Ectodermal cell (in vitro differentiated cells): ENCODE results near the gene MICAL2.

Experiments
- H3K27ac ChIP-seq: 2 replicates; pipeline ENCODE4 v1.7.0; 2013; ENCODE audit warnings: mild to moderate bottlenecking, low read depth, low read length; ENCODE audit not compliant: insufficient read depth, poor library complexity, severe bottlenecking
- H3K27me3 ChIP-seq: 2 replicates; pipeline ENCODE4 v1.7.0; 2013; ENCODE audit warnings: mild to moderate bottlenecking, low read length; ENCODE audit not compliant: insufficient read depth, control insufficient read depth, poor library complexity, severe bottlenecking
- H3K36me3 ChIP-seq: one replicate; pipeline ENCODE4 v1.7.0; 2013; ENCODE audit warnings: low read length; ENCODE audit not compliant: control insufficient read depth, insufficient read depth
- H3K4me1 ChIP-seq: one replicate; pipeline ENCODE4 v1.7.0; 2013; ENCODE audit warnings: low read length; ENCODE audit not compliant: control insufficient read depth, insufficient read depth
- H3K4me3 ChIP-seq: 2 replicates; pipeline ENCODE4 v1.7.0; 2013; ENCODE audit warnings: low read depth, low read length, control low read depth; ENCODE audit not compliant: insufficient read depth
- H3K9me3 ChIP-seq: 2 replicates; pipeline ENCODE4 v1.7.0; 2013; ENCODE audit warnings: mild to moderate bottlenecking, low read length, moderate library complexity; ENCODE audit not compliant: control insufficient read depth
- WGBS, 2 experiments: methylation state at CpG; one replicate each; pipeline ENCODE4 v1.1.7; 2013; ENCODE audit warnings: missing lambda C conversion rate in 2 of 2; 5-methylcytosine and 5-hydroxymethylcytosine counted together

MICAL2 gene

GRCh38 chr11:12069066-12069676 is 41.2 kb upstream of the MICAL2 start:
- no peaks in the 10 kb centered on the region for H3K36me3 ChIP-seq
- no peaks in the 10 kb centered on the region for H3K27me3 ChIP-seq
- WGBS, 2 experiments, result 94 to 95% methylated on average over 12 of the region's 12 CpGs
- no peak overlapping the region for H3K27ac ChIP-seq
- H3K4me1 ChIP-seq, result peaks cover 25% of the 10 kb centered on the region
- no peak overlapping the region for H3K4me3 ChIP-seq
- H3K9me3 ChIP-seq, result no peaks in the 10 kb centered on the region

DNA sequence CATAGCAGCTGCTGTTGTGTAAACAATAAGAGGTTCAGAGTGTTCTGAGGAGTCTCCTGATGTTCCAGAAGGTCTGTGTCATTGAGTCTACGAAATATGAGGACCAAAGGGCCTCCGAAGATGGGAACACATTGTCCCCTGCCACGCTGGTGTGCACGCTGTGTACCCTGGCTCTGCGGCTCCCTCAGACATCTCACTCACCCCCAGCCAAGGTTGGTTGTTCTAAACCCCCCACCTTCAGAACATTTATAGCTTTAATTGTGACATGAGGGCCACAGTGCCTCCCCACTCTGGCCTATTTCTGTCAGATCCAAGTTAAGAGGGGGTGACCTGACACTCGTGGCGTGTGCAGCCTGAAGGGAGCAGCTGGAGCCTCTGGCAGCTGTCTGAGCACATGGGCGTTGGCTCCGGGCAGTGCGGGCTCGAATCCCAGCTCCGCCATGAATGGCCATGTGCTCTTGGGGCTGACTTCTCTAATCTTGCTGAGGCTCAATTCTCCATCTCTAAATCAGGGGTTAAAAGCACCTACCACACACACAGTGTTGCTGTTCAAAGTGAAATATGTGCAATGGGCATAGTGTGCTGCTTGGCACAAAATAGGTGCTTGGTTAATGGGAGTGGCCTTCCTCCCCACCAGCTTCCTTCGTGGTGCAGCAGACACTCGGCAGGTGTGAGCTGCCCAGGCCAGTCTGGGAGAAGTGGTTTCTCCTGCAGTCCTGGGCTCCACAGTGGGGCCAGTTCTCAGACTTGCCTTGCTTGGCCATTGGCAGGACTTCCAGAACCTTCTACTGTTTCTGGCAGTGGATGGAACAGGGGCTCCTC is 39.7 kb upstream of the MICAL2 start:
- no peak overlapping the region for H3K27ac ChIP-seq
- H3K9me3 ChIP-seq, result no peaks in the 10 kb centered on the region
- no peaks in the 10 kb centered on the region for H3K36me3 ChIP-seq
- no peak overlapping the region for H3K4me3 ChIP-seq
- WGBS, 2 experiments, result 96 to 97% methylated on average over 14 of the region's 14 CpGs
- H3K27me3 ChIP-seq, result no peaks in the 10 kb centered on the region
- peaks cover 25% of the 10 kb centered on the region for H3K4me1 ChIP-seq

- no peak overlapping the region for H3K4me3 ChIP-seq
- H3K27me3 ChIP-seq, result no peaks in the 10 kb centered on the region
- H3K27ac ChIP-seq, result no peak overlapping the region
- 95 to 98% methylated on average over 3 of the region's 3 CpGs for WGBS, 2 experiments
- H3K36me3 ChIP-seq, result no peaks in the 10 kb centered on the region
- H3K9me3 ChIP-seq, result no peaks in the 10 kb centered on the region
- H3K4me1 ChIP-seq, result peaks cover 20% of the 10 kb centered on the region
These were observed 38.8 kb upstream of the MICAL2 start for GRCh38 chr11:12071574-12071973.

DNA sequence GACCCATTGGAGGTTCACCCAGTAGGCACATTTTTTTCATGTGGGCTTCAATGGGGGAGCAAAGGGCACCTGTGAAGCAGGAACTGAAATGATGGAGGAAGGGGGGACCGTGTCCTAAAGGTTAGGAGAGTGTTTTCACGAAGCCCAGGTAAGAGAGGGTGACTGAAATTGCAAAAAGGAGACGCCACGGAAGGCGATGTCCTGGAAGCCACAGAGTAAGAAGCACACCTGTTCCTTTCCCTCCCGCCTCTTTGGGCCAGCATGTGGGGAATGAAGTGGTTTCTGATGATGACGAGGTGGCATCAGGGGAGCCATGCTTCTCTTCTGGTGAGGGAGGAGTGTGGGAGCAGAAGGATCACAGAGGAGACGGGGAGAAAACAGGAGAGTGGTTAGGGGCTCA is 37.0 kb upstream of the MICAL2 start:
- 92 to 94% methylated on average over 7 to 8 of the region's 8 CpGs for WGBS, 2 experiments
- no peak overlapping the region for H3K27ac ChIP-seq
- no peaks in the 10 kb centered on the region for H3K27me3 ChIP-seq
- peaks cover 7% of the 10 kb centered on the region for H3K4me1 ChIP-seq
- no peaks in the 10 kb centered on the region for H3K36me3 ChIP-seq
- no peak overlapping the region for H3K4me3 ChIP-seq
- H3K9me3 ChIP-seq, result no peaks in the 10 kb centered on the region

DNA sequence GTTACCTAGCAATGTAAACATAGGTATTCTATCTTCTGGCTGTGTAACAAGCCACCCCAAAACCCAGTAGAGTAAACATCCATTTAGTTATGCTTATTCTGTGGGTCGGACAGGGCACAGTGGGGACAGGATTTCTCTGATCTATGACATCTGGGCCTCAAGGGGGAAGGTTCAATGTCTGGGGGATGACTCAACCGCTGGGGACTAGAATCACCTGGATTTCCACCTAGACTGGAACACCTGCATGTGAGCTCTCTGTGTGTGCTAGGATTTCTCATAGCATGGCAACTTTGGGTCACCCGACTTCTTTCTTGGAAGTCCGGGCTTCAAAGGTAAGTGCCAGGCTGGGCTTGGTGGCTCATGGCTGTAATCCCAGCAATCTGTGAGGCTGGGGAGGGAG is 36.5 kb upstream of the MICAL2 start:
- Histone ChIP-seq H3K9me3 (no peaks in the 10 kb centered on the region), H3K36me3 (no peaks in the 10 kb centered on the region), H3K4me1 (peaks cover 7% of the 10 kb centered on the region), H3K27ac (no peak overlapping the region), H3K4me3 (no peak overlapping the region), H3K27me3 (no peaks in the 10 kb centered on the region)
- 89 to 96% methylated on average over 4 of the region's 4 CpGs for WGBS, 2 experiments

DNA sequence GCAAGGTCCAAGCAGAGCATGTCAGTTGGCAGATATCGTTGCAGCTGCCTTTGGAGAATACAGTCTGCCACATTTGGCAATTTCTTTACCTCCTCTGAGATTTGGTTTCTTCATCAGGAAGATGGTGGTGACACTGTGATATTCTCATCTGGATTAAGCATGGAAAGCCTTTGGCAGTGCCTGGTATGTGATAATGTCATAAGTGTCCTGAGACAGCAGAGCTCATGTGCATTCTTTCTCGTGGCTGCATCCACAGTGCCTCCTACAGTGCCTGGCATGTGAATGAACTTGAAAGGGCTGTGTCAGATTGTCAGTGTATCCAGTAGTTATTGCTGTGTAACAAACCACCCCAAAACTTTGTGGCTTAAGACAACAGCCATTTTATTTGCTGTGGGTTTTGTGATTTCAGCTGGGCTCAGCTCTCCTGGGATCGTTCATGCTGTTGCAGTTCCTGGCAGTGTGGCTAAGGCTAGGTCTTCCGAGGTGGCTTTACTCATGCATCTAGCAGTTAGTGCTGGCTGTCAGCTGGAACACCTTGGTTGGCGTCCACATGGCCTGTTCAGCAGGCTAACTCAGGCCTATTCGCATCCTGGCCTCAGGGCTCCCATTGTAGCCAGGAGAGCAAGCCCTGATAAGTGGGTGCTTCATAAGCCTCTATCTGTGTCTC is 35.7 kb upstream of the MICAL2 start:
- H3K27ac ChIP-seq, result no peak overlapping the region
- peaks cover 7% of the 10 kb centered on the region for H3K4me1 ChIP-seq
- no peaks in the 10 kb centered on the region for H3K27me3 ChIP-seq
- no peak overlapping the region for H3K4me3 ChIP-seq
- no peaks in the 10 kb centered on the region for H3K9me3 ChIP-seq
- H3K36me3 ChIP-seq, result no peaks in the 10 kb centered on the region
- WGBS, 2 experiments, result 93 to 96% methylated on average over 6 of the region's 6 CpGs

DNA sequence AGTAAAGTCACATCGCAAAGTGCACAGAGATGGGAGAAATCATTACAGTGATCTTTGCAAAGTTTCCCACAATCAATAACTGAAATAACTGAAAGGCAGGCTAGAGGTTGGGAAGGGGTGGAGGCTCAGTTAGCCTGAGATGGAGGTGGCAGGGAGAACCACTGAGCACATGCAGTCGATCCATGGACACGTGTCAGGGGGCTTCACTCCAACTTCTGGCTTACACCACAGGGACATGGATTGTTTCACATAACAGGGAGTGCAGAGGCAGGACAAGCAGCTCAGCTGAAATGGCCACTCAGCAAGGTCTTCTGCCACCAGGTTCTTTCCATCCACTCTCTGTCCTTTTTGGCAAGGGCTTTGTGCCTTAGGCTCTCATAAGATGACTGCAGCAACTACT is 35.1 kb upstream of the MICAL2 start:
- Histone ChIP-seq H3K27me3 (no peaks in the 10 kb centered on the region), H3K9me3 (no peaks in the 10 kb centered on the region), H3K4me1 (peaks cover 7% of the 10 kb centered on the region), H3K4me3 (no peak overlapping the region), H3K27ac (no peak overlapping the region), H3K36me3 (no peaks in the 10 kb centered on the region)
- 96 to 98% methylated on average over 3 of the region's 3 CpGs for WGBS, 2 experiments

DNA sequence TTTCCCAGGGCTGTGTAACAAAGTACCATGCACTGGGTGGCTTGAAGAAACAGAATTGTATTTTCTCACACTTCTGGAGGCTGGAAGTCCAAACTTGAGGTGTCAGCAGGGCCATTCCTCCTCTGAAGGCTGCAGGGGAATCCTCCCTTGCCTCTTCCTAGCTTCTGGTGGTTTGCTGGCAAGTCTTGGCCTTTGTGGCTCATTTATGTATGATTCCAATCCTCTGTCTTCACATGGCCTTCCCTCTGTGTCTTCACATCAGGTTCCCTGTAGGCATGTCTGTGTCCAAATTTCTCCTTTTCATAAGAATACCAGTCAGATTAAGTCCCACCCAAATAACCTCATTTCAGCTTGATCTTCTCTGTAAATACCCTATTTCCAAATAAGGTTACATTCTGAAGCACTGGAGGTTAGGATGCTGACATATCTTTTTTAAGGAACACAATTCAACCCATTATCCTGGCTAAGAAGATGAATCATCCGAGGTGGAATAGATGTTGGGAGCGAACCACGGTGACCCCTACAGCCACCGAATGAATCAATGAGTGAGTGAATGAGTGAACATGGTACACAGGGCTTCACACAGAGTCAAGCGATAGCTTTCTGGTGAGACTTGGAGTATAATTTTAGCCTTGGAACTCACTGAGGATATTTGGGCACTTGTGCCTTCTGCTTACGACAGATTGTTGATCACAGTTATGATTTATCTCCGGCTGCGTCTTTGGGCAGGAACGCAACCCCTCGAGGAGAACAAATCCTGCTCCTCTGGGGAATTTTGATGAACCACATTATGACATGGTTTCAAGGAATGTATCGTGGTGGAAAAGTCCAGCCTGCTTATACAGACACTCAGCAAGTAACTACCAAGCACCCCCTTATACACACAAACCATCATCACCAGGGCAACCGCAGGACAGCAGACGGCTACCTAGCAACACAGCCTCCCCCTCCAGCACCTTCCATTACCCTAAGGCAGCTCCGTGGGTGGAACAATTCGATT is 34.3 kb upstream of the MICAL2 start:
- H3K4me3 ChIP-seq, result no peak overlapping the region
- no peaks in the 10 kb centered on the region for H3K36me3 ChIP-seq
- peaks cover 7% of the 10 kb centered on the region for H3K4me1 ChIP-seq
- no peak overlapping the region for H3K27ac ChIP-seq
- 91% methylated on average over 15 of the region's 15 CpGs for WGBS, 2 experiments
- no peaks in the 10 kb centered on the region for H3K27me3 ChIP-seq
- H3K9me3 ChIP-seq, result no peaks in the 10 kb centered on the region

DNA sequence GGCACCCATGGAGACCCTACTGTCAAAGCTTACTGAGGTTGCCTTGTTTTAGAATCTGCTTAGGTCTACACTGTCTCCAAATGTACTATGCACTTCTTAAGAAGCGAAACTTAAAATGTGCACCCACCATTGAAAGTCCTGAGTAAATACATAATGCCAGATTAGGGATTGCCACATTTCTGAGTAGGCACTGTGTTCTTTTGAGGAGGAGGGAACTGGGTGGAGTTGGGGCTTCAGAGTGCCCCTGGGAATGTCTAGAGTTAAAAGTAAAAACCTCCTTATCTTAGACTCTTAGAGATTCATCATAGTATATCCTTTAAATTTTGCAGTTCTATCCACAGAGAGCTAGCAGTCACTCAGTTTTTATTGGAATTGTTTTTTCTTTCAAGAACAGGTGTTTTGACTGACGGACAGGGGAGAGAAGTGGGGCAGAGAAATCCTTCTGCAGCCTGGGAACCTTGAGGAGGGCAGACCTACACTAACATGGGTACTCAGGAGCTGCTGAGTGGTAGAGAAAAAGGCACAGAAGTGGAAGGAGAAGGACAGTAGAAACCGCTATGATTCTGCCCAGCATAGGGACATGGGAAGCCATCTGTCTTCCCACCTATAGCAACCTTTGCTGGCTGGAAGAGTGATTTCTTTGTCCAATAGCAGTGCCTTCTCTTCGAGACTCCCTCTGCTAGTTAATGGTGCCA is 33.4 kb upstream of the MICAL2 start:
- Histone ChIP-seq H3K27ac (no peak overlapping the region), H3K4me3 (no peak overlapping the region), H3K9me3 (no peaks in the 10 kb centered on the region), H3K36me3 (no peaks in the 10 kb centered on the region), H3K27me3 (no peaks in the 10 kb centered on the region), H3K4me1 (peaks cover 7% of the 10 kb centered on the region)
- WGBS, 2 experiments, result 91 to 92% methylated on average over 4 of the region's 4 CpGs
